Measurements from ENCODE around the gene SLC30A1. TPM values are rescaled to one million over a fixed set of nuclear protein-coding genes. Genes with fewer than 3 reads are reported as not detected.

The SLC30A1 gene
- total RNA-seq, 1 experiment from 2014 or later: 9.7 TPM

- Histone ChIP-seq H4K20me1 (ENCODE audit: insufficient read depth) (no peaks in the 10 kb centered on the region), H3K36me3 (ENCODE audit: control insufficient read depth in 1 of 2, insufficient read depth in 2 of 2, low read length in 2 of 2) (no peaks in the 10 kb centered on the region), H3K9me2 (ENCODE audit: insufficient read depth) (no peaks in the 10 kb centered on the region), H3K79me2 (ENCODE audit: insufficient read depth, low read length) (no peaks in the 10 kb centered on the region), H2AFZ (ENCODE audit: low read depth, low read length, poor library complexity, severe bottlenecking) (no peak overlapping the region), H3K4me2 (ENCODE audit: low read length) (no peak overlapping the region), H3K4me1 (ENCODE audit: control insufficient read depth in 1 of 2, insufficient read depth in 2 of 2, low read length in 2 of 2) (no peaks in the 10 kb centered on the region), H3K4me3 (replicated peaks in 1 of 2; ENCODE audit: low read depth in 1 of 2, low read length in 2 of 2) (no peak overlapping the region), H3K27ac (ENCODE audit: low read depth, low read length) (no peak overlapping the region), H3K27me3 (ENCODE audit: insufficient read depth, low read length) (no peaks in the 10 kb centered on the region), H3K9me3 (ENCODE audit: control insufficient read depth in 1 of 2, insufficient read depth in 1 of 2, low read depth in 1 of 2, low read length in 2 of 2) (no peaks in the 10 kb centered on the region), H3K9ac (ENCODE audit: low read length) (no peak overlapping the region)
- BruUV-seq (replicated peaks): no TSS peak
- ChIA-PET CTCF (interaction anchor here (2.0 kb wide), 1 partner anchor 9 kb away, joined by 8 read pairs; no protein-coding TSS in a partner anchor), POLR2A (no interaction called here), RAD21 (ENCODE audit: low non-redundant PET in 1 of 2, low total read pairs in 2 of 2, uncharacterized antibody in 2 of 2, unreplicated experiment in 2 of 2) (no interaction called here)
- intact Hi-C loops (cut with micrococcal nuclease): no loop called here
- DNase-seq (ENCODE audit: low read depth, low spot score) (no peak), ATAC-seq (no peak)
- TF ChIP-seq, protein P1, sequence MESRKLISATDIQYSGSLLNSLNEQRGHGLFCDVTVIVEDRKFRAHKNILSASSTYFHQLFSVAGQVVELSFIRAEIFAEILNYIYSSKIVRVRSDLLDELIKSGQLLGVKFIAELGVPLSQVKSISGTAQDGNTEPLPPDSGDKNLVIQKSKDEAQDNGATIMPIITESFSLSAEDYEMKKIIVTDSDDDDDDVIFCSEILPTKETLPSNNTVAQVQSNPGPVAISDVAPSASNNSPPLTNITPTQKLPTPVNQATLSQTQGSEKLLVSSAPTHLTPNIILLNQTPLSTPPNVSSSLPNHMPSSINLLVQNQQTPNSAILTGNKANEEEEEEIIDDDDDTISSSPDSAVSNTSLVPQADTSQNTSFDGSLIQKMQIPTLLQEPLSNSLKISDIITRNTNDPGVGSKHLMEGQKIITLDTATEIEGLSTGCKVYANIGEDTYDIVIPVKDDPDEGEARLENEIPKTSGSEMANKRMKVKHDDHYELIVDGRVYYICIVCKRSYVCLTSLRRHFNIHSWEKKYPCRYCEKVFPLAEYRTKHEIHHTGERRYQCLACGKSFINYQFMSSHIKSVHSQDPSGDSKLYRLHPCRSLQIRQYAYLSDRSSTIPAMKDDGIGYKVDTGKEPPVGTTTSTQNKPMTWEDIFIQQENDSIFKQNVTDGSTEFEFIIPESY (IDR thresholded peaks at IDR 0.05; ENCODE audit: extremely low read depth, insufficient replicate concordance, low read length): no peak
- TF ChIP-seq JUND (IDR thresholded peaks at IDR 0.05) (no peak), SRF (IDR thresholded peaks at IDR 0.05; ENCODE audit: low read depth) (no peak), CEBPB (IDR thresholded peaks at IDR 0.05; ENCODE audit: low read depth) (no peak), TCF7L2 (IDR thresholded peaks at IDR 0.05; ENCODE audit: borderline replicate concordance, extremely low read depth, insufficient read depth, insufficient read length) (no peak), YY1 (IDR thresholded peaks at IDR 0.05; ENCODE audit: extremely low read depth, insufficient replicate concordance, low read depth, low read length) (no peak)
Observed at GRCh38 chr1:211524521-211524920, 54.4 kb downstream of the SLC30A1 start.

DNA sequence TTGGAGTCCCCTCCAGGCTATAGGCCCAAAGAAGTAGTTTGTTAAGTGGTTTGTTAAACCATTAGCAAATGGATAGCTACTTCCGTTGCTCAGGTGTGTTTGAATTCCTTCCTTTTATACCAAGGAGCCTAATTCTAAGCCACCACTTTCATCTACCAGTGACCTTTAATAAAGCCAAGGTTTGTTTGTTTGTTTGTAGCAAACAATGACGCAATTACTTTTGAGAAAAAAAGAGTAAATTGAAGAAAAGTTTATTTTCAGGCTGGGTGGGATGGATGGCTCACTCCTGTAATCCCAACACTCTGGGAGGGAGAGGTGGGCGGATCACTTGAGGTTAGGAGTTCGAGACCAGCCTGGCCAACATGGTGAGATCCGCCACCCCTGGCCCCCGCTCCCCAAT lies 56.2 kb downstream of the SLC30A1 start:
- intact Hi-C loops (cut with micrococcal nuclease): no loop called here

More for the DNA sequence above, 56.2 kb downstream of the SLC30A1 start:
- BruUV-seq (replicated peaks): no TSS peak
- no peaks in the 10 kb centered on the region for H3K9me3 ChIP-seq (ENCODE audit: control insufficient read depth in 1 of 2, insufficient read depth in 1 of 2, low read depth in 1 of 2, low read length in 2 of 2)
- no peaks in the 10 kb centered on the region for H3K9me2 ChIP-seq (ENCODE audit: insufficient read depth)
- RAD21 ChIA-PET (ENCODE audit: low non-redundant PET in 1 of 2, low total read pairs in 2 of 2, uncharacterized antibody in 2 of 2, unreplicated experiment in 2 of 2): no interaction called here
- no peaks in the 10 kb centered on the region for H4K20me1 ChIP-seq (ENCODE audit: insufficient read depth)
- H3K79me2 ChIP-seq (ENCODE audit: insufficient read depth, low read length): no peaks in the 10 kb centered on the region
- no peaks in the 10 kb centered on the region for H3K4me1 ChIP-seq (ENCODE audit: control insufficient read depth in 1 of 2, insufficient read depth in 2 of 2, low read length in 2 of 2)
- DNase-seq (ENCODE audit: low read depth, low spot score) (no peak), ATAC-seq (no peak)
- CTCF ChIA-PET: no interaction called here
- POLR2A ChIA-PET: no interaction called here
- no peak overlapping the region for H3K27ac ChIP-seq (ENCODE audit: low read depth, low read length)
- no peak overlapping the region for H3K9ac ChIP-seq (ENCODE audit: low read length)
- no peak overlapping the region for H3K4me2 ChIP-seq (ENCODE audit: low read length)
- no peaks in the 10 kb centered on the region for H3K36me3 ChIP-seq (ENCODE audit: control insufficient read depth in 1 of 2, insufficient read depth in 2 of 2, low read length in 2 of 2)
- H3K4me3 ChIP-seq (replicated peaks in 1 of 2; ENCODE audit: low read depth in 1 of 2, low read length in 2 of 2): no peak overlapping the region
- H3K27me3 ChIP-seq (ENCODE audit: insufficient read depth, low read length): no peaks in the 10 kb centered on the region
- no peak overlapping the region for H2AFZ ChIP-seq (ENCODE audit: low read depth, low read length, poor library complexity, severe bottlenecking)
- TF ChIP-seq CTCF (IDR thresholded peaks at IDR 0.05 in 2 of 3, conservative IDR thresholded peaks at IDR 0.05 in 1 of 3; ENCODE audit: borderline replicate concordance in 1 of 3, insufficient read depth in 1 of 3, low read depth in 2 of 3, low read length in 2 of 3) (no peak), CBX3 (IDR thresholded peaks at IDR 0.05; ENCODE audit: low read depth) (no peak), SIN3A (IDR thresholded peaks at IDR 0.05; ENCODE audit: low read depth) (no peak), EZH2 (IDR thresholded peaks at IDR 0.05) (no peak), POLR2A (IDR thresholded peaks at IDR 0.05; ENCODE audit: borderline replicate concordance, extremely low read depth, insufficient read depth, insufficient read length) (no peak), JUND (IDR thresholded peaks at IDR 0.05) (no peak)
- TF ChIP-seq, protein P2, sequence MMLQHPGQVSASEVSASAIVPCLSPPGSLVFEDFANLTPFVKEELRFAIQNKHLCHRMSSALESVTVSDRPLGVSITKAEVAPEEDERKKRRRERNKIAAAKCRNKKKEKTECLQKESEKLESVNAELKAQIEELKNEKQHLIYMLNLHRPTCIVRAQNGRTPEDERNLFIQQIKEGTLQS (IDR thresholded peaks at IDR 0.05): no peak

All from HCT116 (cell line).